KOPT-K1 (cell line): ENCODE data around the gene KCNK4.

Source experiments
- H3K27ac ChIP-seq: fragments of 200-600 bp; sonication (generic); 2 replicates; pipeline ENCODE4 v1.5.1; 2016; ENCODE audit warnings: antibody characterized with exemption, mild to moderate bottlenecking, low read depth, low read length; ENCODE audit not compliant: poor library complexity, severe bottlenecking
- H3K36me3 ChIP-seq: fragments of 200-600 bp; sonication (generic); 2 replicates; pipeline ENCODE4 v1.5.1; 2017; ENCODE audit warnings: antibody characterized with exemption, mild to moderate bottlenecking, low read length, moderate library complexity; ENCODE audit not compliant: insufficient read depth
- H3K9me3 ChIP-seq: fragments of 200-600 bp; sonication (generic); 2 replicates; pipeline ENCODE4 v1.5.1; 2017; ENCODE audit warnings: antibody characterized with exemption, low read length, mild to moderate bottlenecking; ENCODE audit not compliant: insufficient read depth, poor library complexity, severe bottlenecking

Gene KCNK4

GRCh38 chr11:64327993-64328392 lies 36.9 kb downstream of the KCNK4 start:
- H3K9me3 ChIP-seq, result no peaks in the 10 kb centered on the region
- no peaks in the 10 kb centered on the region for H3K36me3 ChIP-seq
- H3K27ac ChIP-seq, result no peak overlapping the region

DNA sequence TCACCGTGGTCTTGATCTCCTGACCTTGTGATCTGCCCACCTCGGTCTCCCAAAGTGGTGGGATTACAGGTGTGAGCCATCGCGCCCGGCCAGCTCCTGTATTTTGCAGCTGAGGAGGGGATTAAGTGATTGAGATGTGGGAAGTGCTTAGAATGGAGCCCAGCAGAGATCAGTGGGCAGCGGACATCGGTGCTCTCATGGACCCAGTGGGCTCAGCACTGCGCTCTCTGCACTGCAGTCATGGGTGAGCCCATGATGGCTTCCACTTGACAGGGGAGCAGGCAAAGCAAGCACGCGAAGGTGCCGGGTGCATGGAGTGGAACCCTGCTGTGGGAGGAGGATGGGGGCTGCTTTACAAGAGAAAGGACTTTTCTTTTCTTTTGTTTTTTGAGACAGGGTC lies 39.8 kb downstream of the KCNK4 start:
- Histone ChIP-seq H3K9me3 (no peaks in the 10 kb centered on the region), H3K27ac (no peak overlapping the region)

GRCh38 chr11:64331569-64332371 lies 40.7 kb downstream of the KCNK4 start:
- H3K36me3 ChIP-seq, result no peaks in the 10 kb centered on the region
- peak overlapping the region; percentile 6 for H3K27ac ChIP-seq
- H3K9me3 ChIP-seq, result no peaks in the 10 kb centered on the region

More for the DNA sequence above, 39.8 kb downstream of the KCNK4 start:
- no peaks in the 10 kb centered on the region for H3K36me3 ChIP-seq

DNA sequence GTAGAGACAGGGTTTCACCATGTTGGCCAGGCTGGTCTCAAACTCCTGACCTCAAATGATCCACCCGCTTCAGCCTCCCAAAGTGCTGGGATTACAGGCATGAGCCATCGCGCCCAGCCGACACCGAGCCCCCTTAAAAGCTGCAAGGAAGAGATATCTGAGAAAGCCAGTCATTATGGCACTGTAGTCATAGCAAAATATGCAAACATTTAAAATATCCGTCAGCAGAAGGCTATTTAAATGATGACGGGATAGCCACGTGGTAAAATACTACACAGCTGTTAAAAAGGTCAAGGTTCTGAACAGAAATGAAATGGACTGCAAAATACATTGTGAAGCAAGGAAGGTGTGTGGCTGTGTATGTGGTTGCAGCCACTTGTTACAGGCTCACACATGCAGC lies 42.5 kb downstream of the KCNK4 start:
- Histone ChIP-seq H3K27ac (no peak overlapping the region), H3K36me3 (peaks cover 7% of the 10 kb centered on the region), H3K9me3 (no peaks in the 10 kb centered on the region)

- Histone ChIP-seq H3K27ac (no peak overlapping the region), H3K9me3 (no peaks in the 10 kb centered on the region), H3K36me3 (peaks cover 7% of the 10 kb centered on the region)
Measured at GRCh38 chr11:64334764-64335735, 43.9 kb downstream of the KCNK4 start.

DNA sequence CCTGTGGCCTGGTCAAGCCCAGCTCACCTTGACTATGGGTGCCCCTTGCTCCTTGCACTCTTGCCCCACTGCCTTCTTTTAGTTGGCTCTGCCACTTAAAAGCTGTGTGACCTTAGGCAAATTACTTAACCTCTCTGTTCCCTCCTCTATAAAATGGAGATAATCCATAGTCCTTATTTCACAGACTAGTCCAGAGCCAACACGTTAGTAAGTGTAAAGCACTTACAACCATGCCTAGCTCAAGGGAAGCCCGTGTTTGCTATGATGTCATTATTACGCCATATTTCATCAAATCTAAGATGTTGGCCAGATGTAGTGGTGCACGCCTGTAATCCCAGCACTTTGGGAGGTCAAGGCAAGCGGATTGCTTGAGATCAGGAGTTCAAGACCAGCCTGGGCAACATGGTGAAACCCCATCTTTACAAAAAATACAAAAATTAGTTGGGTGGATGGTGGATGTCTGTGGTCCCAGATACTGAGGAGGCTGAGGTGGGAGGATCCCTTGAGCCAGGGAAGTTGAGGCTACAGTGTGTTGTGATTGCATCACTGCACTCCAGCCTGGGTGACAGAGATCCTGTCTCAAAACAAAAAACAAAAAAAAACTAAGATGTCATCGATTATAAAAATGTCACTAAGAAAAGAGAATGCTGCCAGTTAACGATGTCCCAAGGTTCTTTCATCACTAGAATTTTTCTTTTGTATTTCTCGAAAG lies 46.6 kb downstream of the KCNK4 start:
- Histone ChIP-seq H3K9me3 (no peaks in the 10 kb centered on the region), H3K27ac (no peak overlapping the region), H3K36me3 (peaks cover 7% of the 10 kb centered on the region)

GRCh38 chr11:64338716-64339115 lies 47.6 kb downstream of the KCNK4 start:
- Histone ChIP-seq H3K27ac (peak overlapping the region; percentile 81), H3K9me3 (no peaks in the 10 kb centered on the region), H3K36me3 (peaks cover 10% of the 10 kb centered on the region)

DNA sequence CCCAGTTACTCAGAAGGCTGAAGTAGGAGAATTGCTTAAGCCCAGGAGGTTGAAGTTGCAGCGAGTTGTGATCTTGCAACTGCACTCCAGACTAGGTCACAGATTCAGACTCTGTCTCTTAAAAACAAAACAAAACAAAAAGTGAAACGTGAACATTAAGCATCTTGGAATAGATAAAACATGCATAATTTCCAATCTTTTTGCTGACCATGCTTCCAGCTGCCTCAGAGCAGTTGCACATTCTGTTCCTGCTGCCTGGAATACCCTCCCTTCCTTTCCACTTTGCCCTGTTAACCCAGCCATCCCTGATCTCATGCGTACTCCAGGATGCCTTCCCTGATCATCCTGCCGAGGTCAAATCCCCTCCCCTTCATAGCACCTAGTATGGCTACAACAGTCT lies 48.2 kb downstream of the KCNK4 start:
- Histone ChIP-seq H3K36me3 (peaks cover 16% of the 10 kb centered on the region), H3K27ac (peak overlapping the region; percentile 81), H3K9me3 (no peaks in the 10 kb centered on the region)

- Histone ChIP-seq H3K27ac (peak within 1 kb of the TSS; percentile 81), H3K9me3 (no peaks in the 10 kb centered on the region), H3K36me3 (peaks cover 18% of the 10 kb centered on the region)
Measured at GRCh38 chr11:64339754-64340408, 48.8 kb downstream of the KCNK4 start, which contains the start of gene CCDC88B. Gene CCDC88B, plus strand, starts transcription at chr11:64340204. Its CDS starts 63 bp downstream, at chr11:64340267.

DNA sequence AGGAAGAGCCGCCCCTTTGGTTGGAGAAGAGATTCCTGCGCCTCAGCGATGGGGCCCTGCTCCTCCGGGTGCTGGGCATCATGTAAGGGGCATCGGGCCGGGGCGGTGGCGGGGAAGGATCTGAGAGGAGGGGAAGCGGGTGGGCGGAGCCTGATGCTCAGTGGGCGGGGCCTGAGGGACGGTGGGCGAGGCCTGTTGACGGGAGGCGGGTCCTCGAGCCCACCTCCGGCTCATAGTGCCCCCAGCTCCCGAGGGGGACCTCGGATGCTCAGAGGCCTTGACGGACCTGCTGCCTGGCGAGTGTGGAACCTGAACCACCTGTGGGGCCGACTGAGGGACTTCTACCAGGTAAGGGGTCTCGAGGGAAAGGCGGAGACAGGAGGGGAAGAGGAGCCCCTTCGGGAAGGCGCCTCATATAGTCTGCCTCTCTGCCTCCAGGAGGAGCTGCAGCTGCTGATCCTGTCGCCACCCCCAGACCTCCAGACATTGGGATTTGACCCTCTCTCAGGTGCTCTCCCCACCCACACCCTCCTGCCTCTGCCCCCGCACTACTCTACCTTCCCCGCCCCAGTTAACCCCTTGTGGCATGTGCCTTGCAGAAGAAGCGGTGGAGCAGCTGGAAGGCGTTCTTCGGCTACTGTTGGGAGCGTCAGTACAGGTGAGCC lies 49.7 kb downstream of the KCNK4 start:
- no peaks in the 10 kb centered on the region for H3K9me3 ChIP-seq
- peak overlapping the region; percentile 81 for H3K27ac ChIP-seq
- peaks cover 18% of the 10 kb centered on the region for H3K36me3 ChIP-seq

- H3K27ac ChIP-seq, result no peak overlapping the region
- peaks cover 18% of the 10 kb centered on the region for H3K36me3 ChIP-seq
- H3K9me3 ChIP-seq, result no peaks in the 10 kb centered on the region
Measured at GRCh38 chr11:64341429-64341828, 50.3 kb downstream of the KCNK4 start.

- Histone ChIP-seq H3K9me3 (no peaks in the 10 kb centered on the region), H3K27ac (peak overlapping the region; percentile 38), H3K36me3 (peaks cover 18% of the 10 kb centered on the region)
Measured at GRCh38 chr11:64341851-64342791, 51.0 kb downstream of the KCNK4 start.
